Lung (tissue), 12 donors: Measurements from ENCODE around the gene VENTX. TPM values are rescaled to one million over a fixed set of nuclear protein-coding genes. Genes with fewer than 3 reads are reported as not detected.

Experiments
- ATAC-seq: fragments of 200-7000 bp; cut with Tn5 transposase; one replicate; pipeline ENCODE4 v1.9.1; 2020; ENCODE audit warnings: moderate number of reproducible peaks; ENCODE audit not compliant: insufficient read depth, low FRiP score
- DNase-seq, 3 donors: peaks; one replicate each; pipeline ENCODE4 v3.0.0-alpha.2; 2013 to 2017
- H3K27ac ChIP-seq, 2 donors: one replicate each; pipeline ENCODE4 v1.5.1; 2013; ENCODE audit warnings: mild to moderate bottlenecking in 2 of 2, moderate library complexity in 2 of 2, control low read depth in 1 of 2, inconsistent platforms in 1 of 2, low read depth in 1 of 2, low read length in 1 of 2
- H3K27me3 ChIP-seq, 3 donors: one replicate each; pipeline ENCODE4 v1.5.1; 2013; ENCODE audit warnings: low read length in 2 of 3; ENCODE audit not compliant: control insufficient read depth in 3 of 3, insufficient read depth in 3 of 3
- H3K36me3 ChIP-seq, 4 donors: one replicate each; pipeline ENCODE4 v1.5.1; 2013; ENCODE audit warnings: low read length in 4 of 4, mild to moderate bottlenecking in 1 of 4, moderate library complexity in 1 of 4; ENCODE audit not compliant: control insufficient read depth in 4 of 4, insufficient read depth in 4 of 4
- H3K4me1 ChIP-seq, 5 donors: one replicate each; pipeline ENCODE4 v1.5.1; 2013; ENCODE audit warnings: low read length in 5 of 5, mild to moderate bottlenecking in 2 of 5, moderate library complexity in 1 of 5; ENCODE audit not compliant: control insufficient read depth in 5 of 5, insufficient read depth in 5 of 5
- H3K4me3 ChIP-seq: one replicate; pipeline ENCODE4 v1.5.1; 2013; ENCODE audit warnings: mild to moderate bottlenecking, control low read depth, moderate library complexity
- H3K9ac ChIP-seq, 2 donors: one replicate each; pipeline ENCODE4 v1.5.1; 2013; ENCODE audit warnings: low read length in 2 of 2, control low read depth in 1 of 2; ENCODE audit not compliant: insufficient read depth in 1 of 2
- H3K9me3 ChIP-seq, 4 donors: one replicate each; pipeline ENCODE4 v1.5.1; 2013; ENCODE audit warnings: low read length in 3 of 4, mild to moderate bottlenecking in 1 of 4, moderate library complexity in 1 of 4; ENCODE audit not compliant: control insufficient read depth in 4 of 4, insufficient read depth in 3 of 4
- CTCF ChIP-seq: IDR thresholded peaks from 2 replicates; pipeline ENCODE4 v1.5.1; 2012; ENCODE audit warnings: mild to moderate bottlenecking; ENCODE audit errors: control extremely low read depth, extremely low read depth
- WGBS, 2 donors: extraction: QIAGEN DNeasy Blood & Tissue Kit; methylation state at CpG; one replicate each; pipeline ENCODE4 v1.1.7; 2013; 5-methylcytosine and 5-hydroxymethylcytosine counted together
- polyA plus RNA-seq, 2 donors: library from polyadenylated mRNA; stranded (reverse); fragments of 200-250 nt; gene quantifications; one replicate each; pipeline ENCODE4 v1.2.1, GENCODE V29; 2013
- total RNA-seq, 2 donors: library from RNA; depleted of rRNA in 1 of 2; stranded (reverse); fragments of >200 nt in 1 of 2; gene quantifications; one replicate each; pipeline ENCODE4 v1.2.1, GENCODE V29; 2014 to 2021
- donor health status: control.
- donor health status: control.
- donor health status: Bipolar disorder and iron deficiency.
- donor health status: healthy.
- donor health status: DM: yes; HTN: yes; CAD: no.

Gene VENTX
- total and polyA plus RNA-seq, 4 donors, result 0.46 to 4.0 (median 2.4) TPM

- no peak for DNase-seq
- ATAC-seq, result no peak
- Histone ChIP-seq H3K4me3 (no peak overlapping the region), H3K4me1 (peaks cover 0 to 5% (median 0%) of the 10 kb centered on the region in 5 donors), H3K36me3 (no peaks in the 10 kb centered on the region), H3K9ac (no peak overlapping the region), H3K27me3 (peaks cover 14 to 30% (median 24%) of the 10 kb centered on the region in 3 donors), H3K27ac (no peak overlapping the region), H3K9me3 (peaks cover 0 to 5% (median 0%) of the 10 kb centered on the region in 4 donors)
- no peak for TF ChIP-seq CTCF
- 45 to 55% methylated on average over 30 of the region's 30 CpGs for WGBS, 2 donors
Observed at GRCh38 chr10:133226251-133226808, 11.3 kb upstream of the VENTX start.

GRCh38 chr10:133227256-133227655 lies 10.4 kb upstream of the VENTX start:
- DNase-seq (no peak), ATAC-seq (no peak)
- Histone ChIP-seq H3K4me3 (no peak overlapping the region), H3K27me3 (peaks cover 20 to 39% (median 33%) of the 10 kb centered on the region in 3 donors), H3K27ac (no peak overlapping the region), H3K4me1 (peaks cover 0 to 5% (median 0%) of the 10 kb centered on the region in 5 donors), H3K36me3 (no peaks in the 10 kb centered on the region), H3K9me3 (peaks cover 0 to 5% (median 0%) of the 10 kb centered on the region in 4 donors), H3K9ac (no peak overlapping the region)
- TF ChIP-seq CTCF, result no peak
- WGBS, 2 donors, result 88 to 90% methylated on average over 21 of the region's 21 CpGs

GRCh38 chr10:133229265-133230043 lies 8.2 kb upstream of the VENTX start:
- H3K27me3 ChIP-seq, result peaks cover 35 to 52% (median 41%) of the 10 kb centered on the region in 3 donors
- H3K9me3 ChIP-seq, result peaks cover 0 to 7% (median 0%) of the 10 kb centered on the region in 4 donors
- 8 to 9% methylated on average over 43 to 58 of the region's 58 CpGs for WGBS, 2 donors
- DNase-seq (no peak), ATAC-seq (no peak)
- H3K4me3 ChIP-seq, result no peak overlapping the region
- no peak overlapping the region for H3K9ac ChIP-seq
- TF ChIP-seq CTCF, result no peak
- H3K4me1 ChIP-seq, result peaks cover 0 to 5% (median 0%) of the 10 kb centered on the region in 5 donors
- H3K36me3 ChIP-seq, result no peaks in the 10 kb centered on the region
- no peak overlapping the region for H3K27ac ChIP-seq
